ENCODE results near the gene FOXJ1. TPM values are rescaled to one million over a fixed set of nuclear protein-coding genes. Genes with fewer than 3 reads are reported as not detected.

Gene FOXJ1
- total and polyA plus RNA-seq, 2 of the 4 experiments (the other 2 are of a cell fraction), result 0.05 TPM; not detected in 1

- ATAC-seq (ENCODE audit: low read depth) (no peak), DNase-seq (no peak)
- WGBS, 2 experiments (ENCODE audit: extremely low coverage in 2 of 2, insufficient read length in 1 of 2), result 96% methylated on average over 5 of the region's 29 CpGs; no CpG with 5 or more reads in 1 of the 2 experiments
- 0 out of 2 replicates have a peak overlapping the region, but pooled peaks have one; percentile 17 for H2BK20ac ChIP-seq (ENCODE audit: low read depth, low read length)
- no peaks in the 10 kb centered on the region for H3K9me3 ChIP-seq (ENCODE audit: control insufficient read depth, insufficient read depth, low read length)
- no TSS peak for BruUV-seq (replicated peaks)
- peak overlapping the region; percentile 84 for H3K27ac ChIP-seq (ENCODE audit: insufficient read depth, low read length)
- H3K18ac ChIP-seq (ENCODE audit: low read depth, low read length), result peak overlapping the region; percentile 89
- peak overlapping the region; percentile 99 for H4K5ac ChIP-seq (ENCODE audit: low read depth, low read length)
- intact Hi-C loops (cut with micrococcal nuclease) (no loop called here), dilution Hi-C loops (cut with HindIII; ENCODE audit: low sequenced_read_pairs, unreplicated experiment) (no loop called here), in situ Hi-C loops (cut with MboI; ENCODE audit: low sequenced_read_pairs) (no loop called here)
- peak overlapping the region; percentile 69; the same call in 1 of the 2 replicates for H2BK120ac ChIP-seq (ENCODE audit: low read depth, low read length)
- CTCF ChIA-PET, result interaction anchor here (0.6 to 1.0 kb wide), 2 partner anchors 17 to 175 kb away, joined by 3 read pairs; no protein-coding TSS in a partner anchor
- peak overlapping the region; percentile 90 for H2AK5ac ChIP-seq (ENCODE audit: low read depth, low read length)
- H3K56ac ChIP-seq (ENCODE audit: extremely low read depth, insufficient read depth, low read length), result no peak overlapping the region
- H3K36me3 ChIP-seq (ENCODE audit: control insufficient read depth, insufficient read depth, low read length), result peaks cover 11% of the 10 kb centered on the region
- H3K4me1 ChIP-seq (ENCODE audit: control insufficient read depth, insufficient read depth, low read length), result peaks cover 8% of the 10 kb centered on the region; the same call in 1 of the 2 replicates
- H3K4me2 ChIP-seq (ENCODE audit: low read depth, low read length), result peak overlapping the region; percentile 95
- peak overlapping the region; percentile 100 for H3K14ac ChIP-seq (replicated peaks; ENCODE audit: low read depth, low read length)
- peak overlapping the region; percentile 78; the same call in 1 of the 2 replicates for H3K4me3 ChIP-seq (ENCODE audit: insufficient read depth, low read depth, low read length)
- H2AK9ac ChIP-seq (replicated peaks; ENCODE audit: low read depth, low read length, poor library complexity), result peak overlapping the region; percentile 96
- TF ChIP-seq SMC3 (IDR thresholded peaks at IDR 0.05; ENCODE audit: low read depth, low read length) (no peak), CHD1 (IDR thresholded peaks at IDR 0.05; ENCODE audit: low read depth, low read length) (no peak), CTCF (conservative IDR thresholded peaks at IDR 0.05; ENCODE audit: low read depth, low read length) (no peak), MAFK (IDR thresholded peaks at IDR 0.05; ENCODE audit: low read depth, low read length) (no peak), ELK1 (IDR thresholded peaks at IDR 0.05; ENCODE audit: borderline replicate concordance, low read depth, low read length) (no peak), MXI1 (IDR thresholded peaks at IDR 0.05; ENCODE audit: borderline replicate concordance, low read depth, low read length) (no peak), RFX5 (IDR thresholded peaks at IDR 0.05; ENCODE audit: low read depth, low read length) (no peak), BHLHE40 (IDR thresholded peaks at IDR 0.05; ENCODE audit: low read depth, low read length) (no peak), NFE2L2 (IDR thresholded peaks at IDR 0.05; ENCODE audit: low read depth, low read length) (no peak), MAZ (IDR thresholded peaks at IDR 0.05; ENCODE audit: borderline replicate concordance, low read depth, low read length) (no peak), POLR2A (IDR thresholded peaks at IDR 0.05; ENCODE audit: low read depth, low read length) (no peak)
- H4K8ac ChIP-seq (ENCODE audit: low read depth in 2 of 2, low read length in 2 of 2), result peak overlapping the region; percentile 98 to 100
- peak overlapping the region; percentile 43; the same call in 1 of the 3 replicates for H2BK15ac ChIP-seq (ENCODE audit: low read depth, low read length)
- peaks cover 16 to 34% of the 10 kb centered on the region in 2 experiments for H3K79me1 ChIP-seq (ENCODE audit: low read depth in 1 of 2, low read length in 2 of 2)
- no peaks in the 10 kb centered on the region for H3K27me3 ChIP-seq (ENCODE audit: control insufficient read depth, insufficient read depth, low read length)
- H4K91ac ChIP-seq (ENCODE audit: insufficient read depth, low read depth, low read length), result peak overlapping the region; percentile 97
- H3K9me1 ChIP-seq (ENCODE audit: insufficient read depth, low read length), result peaks cover 10% of the 10 kb centered on the region
- POLR2A ChIA-PET (ENCODE audit: unreplicated experiment), result interaction anchor here (0.6 kb wide), 1 partner anchor 9 kb away, joined by 4 read pairs; no protein-coding TSS in a partner anchor
- no peak overlapping the region for H3K9ac ChIP-seq (ENCODE audit: low read depth, low read length)
- H2AFZ ChIP-seq (replicated peaks; ENCODE audit: low read length, poor library complexity), result peak overlapping the region; percentile 98
- H4K20me1 ChIP-seq (ENCODE audit: insufficient read depth, low read length), result peaks cover 5% of the 10 kb centered on the region; the same call in 1 of the 2 replicates
- peak overlapping the region; percentile 100 for H3K23ac ChIP-seq (ENCODE audit: low read depth, low read length)
- peak overlapping the region; percentile 86 for H2BK5ac ChIP-seq (ENCODE audit: low read depth, low read length, poor library complexity, severe bottlenecking)
- peak overlapping the region; percentile 98 for H3K4ac ChIP-seq (ENCODE audit: low read depth, low read length)
These were observed 36.7 kb downstream of the FOXJ1 start for GRCh38 chr17:76104140-76104895.

Data from IMR-90 (cell line).